Stimulated activated CD8-positive, alpha-beta memory T cell treated with anti-CD3 and anti-CD28 coated beads, Interleukin-7, amount 100 ng/mL, for 4 hours (primary cell): ENCODE data around the gene SMARCE1.

Experiments
- DNase-seq, 2 donors: peaks; one replicate each; pipeline ENCODE4 v3.0.0-alpha.2; 2020; ENCODE audit warnings: low read depth in 2 of 2

The SMARCE1 gene

DNA sequence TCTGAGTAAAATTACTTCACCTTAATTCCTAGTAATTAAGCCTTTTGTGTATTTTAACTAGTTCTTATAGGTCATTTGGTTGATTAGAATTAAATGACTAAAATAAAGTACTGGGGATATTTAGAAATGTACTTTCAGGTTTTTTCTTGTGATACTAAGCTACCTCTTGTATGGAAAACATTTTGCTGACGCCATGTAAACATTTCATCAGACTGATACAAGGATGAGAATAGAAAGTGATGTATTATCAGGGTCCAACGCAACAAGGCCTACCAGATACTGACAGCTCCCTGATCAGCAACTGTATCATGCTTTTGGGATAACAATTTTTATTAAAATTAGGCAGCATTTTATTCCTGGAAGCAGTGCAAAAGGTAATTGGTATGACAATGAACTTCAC is 1.7 kb downstream of the SMARCE1 start:
- no peak for DNase-seq

DNA sequence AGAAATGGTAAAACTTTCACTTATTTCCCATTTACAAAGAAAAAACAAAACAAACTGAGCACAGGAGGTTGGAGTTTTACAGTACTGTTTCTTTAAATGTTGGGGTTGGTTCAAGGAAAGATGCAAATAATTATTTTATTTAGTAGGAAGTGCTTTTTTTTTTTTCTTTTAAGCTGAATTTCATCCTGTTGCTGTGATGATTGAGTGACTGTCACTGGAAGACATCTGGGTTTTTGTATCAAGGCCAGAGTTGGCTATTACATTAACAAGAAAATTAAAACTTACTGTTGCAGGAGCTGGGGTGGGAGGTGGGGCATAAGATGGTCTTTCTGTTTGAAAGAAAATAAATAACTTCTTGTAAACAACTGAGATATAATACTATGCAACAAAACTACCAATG is 2.3 kb downstream of the SMARCE1 start:
- no peak for DNase-seq

DNA sequence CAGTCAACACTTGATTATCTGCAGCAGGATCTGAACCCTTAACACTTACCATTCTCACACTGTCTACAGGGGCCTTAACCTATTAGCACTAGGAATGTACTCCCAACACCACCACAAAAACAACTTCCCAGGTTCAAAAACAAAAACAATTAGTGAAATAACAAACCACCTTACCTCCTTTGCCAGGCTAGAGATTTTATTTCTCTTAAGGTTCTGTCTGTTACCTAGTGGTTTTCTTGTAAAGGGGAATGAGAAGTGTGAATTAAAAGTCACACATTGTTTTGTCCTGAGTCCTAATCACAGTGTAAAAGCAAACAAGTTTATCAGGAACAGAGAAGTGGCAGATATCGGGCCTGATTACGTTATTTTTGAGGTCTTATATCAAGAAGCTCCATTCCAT is 9.7 kb downstream of the SMARCE1 start:
- DNase-seq: no peak

DNA sequence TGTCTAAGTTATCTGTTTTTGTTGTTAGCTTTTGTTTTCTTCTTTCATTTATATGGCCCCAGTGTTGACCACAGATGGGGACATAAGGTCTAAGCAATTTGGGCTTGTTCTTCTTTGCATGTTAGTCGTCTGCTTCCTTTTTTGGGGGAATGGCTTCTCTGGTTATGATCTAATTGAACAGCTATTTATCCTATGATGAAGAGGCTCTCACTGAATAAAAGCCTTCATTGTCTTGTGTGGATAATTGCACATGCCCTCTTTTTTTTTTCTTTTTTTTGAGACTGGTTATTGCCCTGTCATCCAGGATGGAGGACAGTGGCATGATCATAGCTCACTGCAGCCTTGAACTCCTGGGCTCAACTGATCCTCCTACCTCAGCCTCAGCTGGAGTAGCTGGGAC is 13.7 kb downstream of the SMARCE1 start:
- DNase-seq: no peak

DNA sequence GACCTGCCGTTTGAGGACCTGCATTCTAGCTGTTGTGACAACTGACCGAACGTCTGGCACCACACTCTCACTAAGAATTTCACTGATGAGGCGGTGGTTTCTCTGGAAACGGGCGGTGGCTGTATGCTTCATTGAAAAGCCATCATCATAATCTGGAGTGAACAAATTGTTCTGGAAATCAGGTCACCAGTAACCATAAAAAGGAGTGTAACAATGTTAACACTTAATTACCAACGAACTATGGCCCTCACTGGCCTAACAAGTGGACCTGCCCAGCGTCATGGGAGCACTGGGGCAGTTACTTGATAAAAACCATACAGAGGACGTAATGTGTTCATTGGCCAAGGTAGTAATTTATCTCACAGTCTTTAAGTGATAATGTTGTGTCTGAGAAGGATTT is 15.4 kb downstream of the SMARCE1 start:
- DNase-seq: no peak

DNA sequence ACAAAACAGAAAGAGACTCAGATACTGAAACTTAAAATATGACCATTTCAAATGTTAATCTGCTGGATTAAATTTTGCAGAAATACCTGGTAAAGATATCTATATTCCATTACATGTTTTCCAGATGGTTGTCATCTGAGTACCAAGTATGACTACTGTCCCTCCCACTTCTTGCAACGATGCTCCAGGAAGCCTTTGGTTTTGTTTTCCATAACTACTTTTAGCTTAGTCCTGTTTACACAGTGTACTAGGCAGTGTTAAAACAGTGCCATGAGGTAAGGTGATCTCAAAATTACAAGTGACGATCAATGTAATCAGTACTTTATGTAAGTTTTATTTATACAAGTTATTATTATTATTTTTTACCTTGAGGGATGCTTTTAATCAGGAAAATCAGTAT is 17.8 kb downstream of the SMARCE1 start:
- no peak for DNase-seq

DNA sequence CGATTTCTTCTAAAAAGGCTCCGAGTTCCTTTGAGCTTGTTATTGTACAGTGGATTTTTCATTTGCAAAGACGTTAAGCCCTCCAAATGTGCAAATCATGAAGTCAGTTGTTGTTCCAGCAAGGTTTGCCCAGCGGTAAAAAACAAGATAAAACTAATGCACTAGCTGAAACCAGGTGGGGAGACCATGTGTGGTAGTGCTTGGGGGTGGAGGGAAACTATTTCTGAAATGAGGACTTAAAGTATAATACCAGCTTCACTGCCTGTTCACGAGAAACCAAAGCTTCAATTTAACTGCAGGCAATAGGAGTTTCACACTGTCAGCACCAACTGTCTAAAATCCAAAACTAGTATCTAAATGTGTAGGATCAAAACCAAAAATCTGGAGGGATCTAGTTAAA is 22.3 kb downstream of the SMARCE1 start:
- DNase-seq: no peak

DNA sequence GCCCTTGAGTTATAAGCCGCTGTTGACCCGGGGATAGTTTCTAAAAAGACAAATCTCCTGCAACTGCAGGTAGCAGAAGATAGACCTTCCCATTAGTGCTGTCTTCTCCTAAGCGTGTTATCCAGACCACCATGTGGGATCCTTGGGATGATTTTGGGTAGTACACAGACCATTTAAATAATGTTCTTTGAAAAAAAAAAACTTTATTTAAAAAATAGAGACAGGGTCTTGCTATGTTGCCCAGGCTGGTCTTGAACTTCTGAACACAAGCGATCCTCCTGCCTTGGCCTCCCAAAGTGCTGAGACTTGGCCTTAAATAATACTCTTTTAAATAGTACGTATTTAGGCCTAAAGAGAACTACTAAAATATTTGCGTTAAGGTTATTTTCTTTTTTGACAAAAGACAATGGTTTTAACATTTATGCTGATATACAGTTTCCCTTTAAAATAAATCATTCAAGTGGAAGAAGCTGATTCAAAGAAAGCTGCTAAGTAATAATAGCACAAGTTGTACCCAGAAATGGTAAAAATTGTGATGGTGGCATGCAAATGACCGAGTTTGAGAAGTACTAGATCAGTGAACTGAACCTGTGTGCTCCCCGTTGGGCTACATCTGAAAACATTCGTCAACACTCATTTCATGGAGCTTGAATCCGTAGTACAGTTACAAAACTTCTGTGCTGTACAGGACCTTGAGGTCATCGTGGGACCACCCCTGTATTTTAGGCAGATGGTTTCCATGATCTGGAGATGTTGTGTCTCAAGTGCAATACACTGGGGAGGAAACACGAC is 24.0 kb downstream of the SMARCE1 start:
- no peak for DNase-seq

DNA sequence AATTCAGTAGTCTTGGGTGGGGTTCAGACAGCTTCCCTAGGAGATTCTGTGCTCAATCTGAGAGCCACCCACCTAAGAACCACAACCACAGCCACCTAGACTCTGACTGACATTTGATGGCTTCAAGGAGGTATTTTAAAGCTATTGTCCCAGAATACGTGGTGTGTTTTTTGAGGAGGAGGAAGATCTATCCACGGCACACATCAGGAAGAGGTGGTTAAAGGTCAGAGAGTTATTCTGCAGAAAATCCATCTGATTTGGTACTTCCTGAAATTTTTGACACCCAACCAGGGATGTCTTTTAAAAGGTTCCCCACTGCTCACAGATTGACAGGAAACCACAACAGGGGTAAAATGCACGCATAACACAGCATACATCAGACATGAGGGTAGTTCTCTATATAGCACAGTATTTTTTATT is 25.1 kb downstream of the SMARCE1 start:
- DNase-seq: no peak

DNA sequence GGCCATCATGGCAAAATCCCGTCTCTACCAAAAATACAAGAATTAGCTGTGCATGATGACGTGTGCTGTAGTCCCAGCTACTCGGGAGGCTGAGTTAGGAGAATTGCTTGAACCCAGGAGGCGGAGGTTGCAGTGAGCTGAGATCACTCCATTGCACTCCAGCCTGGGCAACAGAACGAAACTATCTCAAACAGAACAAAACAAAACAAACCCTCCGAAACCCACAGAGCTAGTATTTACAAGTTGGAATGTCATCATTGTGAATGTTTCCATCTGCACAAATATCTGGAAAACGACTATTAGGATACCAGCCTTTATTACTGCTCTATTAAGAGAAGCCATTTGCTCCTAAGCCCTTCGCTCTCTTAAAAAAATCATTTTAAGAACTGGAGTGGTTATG is 26.0 kb downstream of the SMARCE1 start:
- DNase-seq: no peak

DNA sequence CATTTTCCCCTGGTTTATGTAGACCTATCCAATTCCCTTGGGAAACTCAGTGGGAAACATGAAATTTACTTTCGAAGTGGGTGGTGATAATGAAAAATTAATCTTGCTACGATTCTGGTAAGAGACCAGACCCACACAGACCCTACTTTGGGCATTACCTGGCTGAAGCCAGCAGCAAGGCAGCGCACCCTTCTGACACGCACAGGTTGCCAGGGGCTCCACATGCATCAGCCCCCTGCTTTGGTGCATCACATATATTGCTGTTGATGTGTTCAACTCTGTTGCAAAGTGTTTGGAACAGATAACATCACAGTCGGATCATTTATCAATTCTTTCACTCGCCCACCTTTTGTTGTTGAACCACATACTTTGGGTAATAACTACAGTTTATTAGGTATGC is 26.6 kb downstream of the SMARCE1 start:
- DNase-seq: no peak

DNA sequence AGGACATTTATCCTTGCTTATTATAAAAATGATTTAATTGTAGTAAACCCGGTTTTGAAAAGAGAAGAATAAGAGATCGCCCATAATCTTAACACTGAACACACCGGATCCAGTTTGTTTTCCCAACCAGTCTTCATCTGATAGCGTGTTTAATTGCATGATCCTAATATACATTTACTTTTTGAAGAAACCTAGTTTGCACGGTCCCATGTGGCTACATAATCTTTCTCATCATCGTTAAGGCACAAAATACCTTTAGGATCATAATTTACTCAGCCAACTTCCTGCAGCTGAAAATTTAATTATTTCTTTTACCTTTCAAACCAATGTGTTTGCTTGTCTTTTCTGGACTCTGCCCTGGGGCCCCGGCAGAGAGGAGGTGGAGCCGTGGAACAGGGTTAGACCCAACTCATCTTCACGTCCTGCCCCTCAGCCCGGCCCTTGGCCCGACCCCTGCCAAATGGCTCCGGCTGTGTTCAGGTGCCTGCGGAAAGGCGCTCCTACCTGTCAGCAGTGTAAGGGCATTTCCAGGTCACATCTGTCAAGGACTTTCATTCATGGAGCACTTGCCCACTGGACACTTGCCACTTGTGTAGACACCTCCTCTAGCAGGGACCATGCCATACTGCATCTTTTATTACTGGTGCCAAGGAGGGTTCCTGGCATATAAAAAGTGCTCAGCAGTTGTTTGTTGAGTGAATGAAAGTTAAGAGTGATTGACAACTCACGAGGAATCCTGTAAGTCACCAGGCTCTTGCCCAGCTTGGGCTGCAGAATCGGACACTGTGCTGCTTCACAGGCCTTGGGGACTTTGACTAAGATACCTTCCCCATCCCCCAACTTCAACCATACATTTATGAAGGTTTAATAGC is 28.6 kb downstream of the SMARCE1 start:
- DNase-seq: no peak

DNA sequence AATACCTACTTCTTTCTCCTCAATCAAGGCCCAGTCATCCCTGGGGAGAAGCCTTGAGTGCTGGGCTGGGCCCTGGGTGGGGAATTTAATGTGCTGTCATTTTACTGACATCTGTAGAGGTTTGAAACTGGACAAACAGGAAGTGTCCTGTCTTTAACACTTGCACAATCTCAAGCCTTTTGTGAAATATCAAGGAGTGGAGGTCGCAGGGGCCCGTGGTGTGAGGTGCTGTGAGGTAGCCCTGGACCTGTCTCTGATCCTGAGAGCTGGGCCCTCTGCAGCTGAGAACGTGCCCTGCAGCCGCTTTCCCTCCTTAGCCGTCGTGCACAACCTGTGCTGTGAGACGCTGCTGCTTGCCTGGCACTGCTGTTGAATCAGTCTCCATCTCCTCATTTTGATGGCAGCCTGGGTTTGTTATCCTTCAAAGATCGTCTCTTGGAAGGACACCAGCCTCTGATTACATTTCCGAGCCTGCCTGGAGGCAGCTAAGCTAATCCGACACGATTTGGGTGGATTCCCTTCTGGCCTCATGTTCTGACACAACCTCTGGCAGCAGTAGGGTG is 29.9 kb downstream of the SMARCE1 start:
- DNase-seq: no peak

DNA sequence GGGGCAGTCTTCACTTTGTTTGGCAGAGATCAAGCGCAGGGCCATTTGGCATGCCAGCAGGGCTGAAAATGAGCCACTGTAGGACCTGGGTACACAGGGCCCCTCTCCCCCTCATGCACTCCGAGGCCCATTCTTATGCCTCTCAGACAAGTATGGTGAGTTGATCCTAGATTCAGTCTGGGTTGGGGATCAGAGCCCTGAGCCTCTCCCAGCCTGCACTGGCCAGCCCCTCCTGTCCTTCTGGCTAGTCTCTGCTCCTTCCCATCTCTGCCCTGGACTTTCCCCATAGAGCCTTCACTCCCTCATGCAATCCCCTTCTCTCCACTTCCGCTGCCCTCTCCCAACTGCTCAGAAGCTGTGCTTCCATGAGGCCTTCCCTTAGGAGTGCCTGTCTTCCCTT is 31.0 kb downstream of the SMARCE1 start:
- DNase-seq: no peak

DNA sequence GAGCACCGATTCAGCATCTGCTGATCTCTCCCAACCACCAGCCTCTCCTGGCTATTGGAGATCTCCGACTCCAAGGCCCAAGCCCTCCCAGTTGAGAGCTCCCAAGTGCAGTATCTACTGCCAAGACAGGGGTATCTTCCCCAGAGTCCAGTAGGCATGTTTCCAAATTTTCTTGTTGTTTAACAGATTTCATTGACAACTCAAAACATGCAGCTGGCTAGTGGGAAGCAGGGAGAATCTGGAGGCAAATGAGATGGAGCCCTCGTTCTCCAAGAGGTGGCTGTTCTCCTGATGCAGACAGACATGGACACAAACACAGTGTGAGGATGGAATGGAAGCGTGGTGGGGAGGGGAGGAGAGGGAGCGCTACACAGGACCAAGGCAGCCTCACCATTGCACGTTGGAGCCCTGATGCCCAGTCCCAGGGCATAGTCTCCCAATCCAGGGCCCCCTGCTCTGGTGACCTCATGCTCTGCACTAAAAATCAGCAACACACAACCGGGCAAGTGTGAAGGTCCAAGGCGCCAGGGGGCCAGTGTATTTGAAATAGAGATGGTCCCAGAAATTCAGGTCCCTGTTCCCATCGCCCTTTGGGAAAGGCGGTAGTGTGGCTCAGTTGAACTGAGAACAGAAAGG is 31.7 kb downstream of the SMARCE1 start:
- DNase-seq: no peak

DNA sequence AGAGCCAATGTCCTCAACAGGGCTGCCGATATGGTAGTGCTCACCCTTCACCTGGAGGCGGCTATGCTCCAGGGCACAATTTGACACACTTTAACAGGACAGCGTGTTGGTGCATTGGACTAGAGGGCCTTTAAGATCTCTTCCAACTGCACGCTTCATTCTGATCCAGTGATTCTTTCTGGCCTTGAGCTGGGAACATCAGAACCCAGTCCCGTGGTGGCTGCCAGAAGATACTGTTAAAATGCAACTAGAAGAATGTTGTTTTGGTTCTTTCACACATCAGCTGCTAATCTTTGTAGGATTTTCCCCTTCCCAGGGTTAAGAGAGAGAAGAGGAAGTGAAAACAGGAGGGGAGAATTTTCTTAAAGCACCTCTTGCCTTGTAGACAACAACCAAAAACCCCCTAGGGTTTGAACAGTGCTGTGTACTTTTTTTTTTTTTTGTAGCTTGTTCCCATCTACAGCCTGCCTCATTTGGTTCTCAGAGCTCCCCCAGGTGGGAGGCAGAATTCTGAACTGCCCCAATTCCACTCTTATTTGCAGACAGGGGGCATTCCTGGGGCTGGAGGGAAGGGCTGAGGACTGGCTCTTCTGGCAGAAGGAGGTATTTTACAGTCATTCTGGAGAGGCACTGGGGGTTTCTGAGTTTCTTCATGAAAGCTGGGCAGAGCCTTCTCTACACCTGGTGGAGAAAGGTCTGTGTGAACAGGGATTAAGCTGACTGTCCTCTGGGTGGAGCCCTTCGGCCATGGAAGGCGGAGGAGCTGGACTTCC is 32.4 kb downstream of the SMARCE1 start:
- DNase-seq: no peak

DNA sequence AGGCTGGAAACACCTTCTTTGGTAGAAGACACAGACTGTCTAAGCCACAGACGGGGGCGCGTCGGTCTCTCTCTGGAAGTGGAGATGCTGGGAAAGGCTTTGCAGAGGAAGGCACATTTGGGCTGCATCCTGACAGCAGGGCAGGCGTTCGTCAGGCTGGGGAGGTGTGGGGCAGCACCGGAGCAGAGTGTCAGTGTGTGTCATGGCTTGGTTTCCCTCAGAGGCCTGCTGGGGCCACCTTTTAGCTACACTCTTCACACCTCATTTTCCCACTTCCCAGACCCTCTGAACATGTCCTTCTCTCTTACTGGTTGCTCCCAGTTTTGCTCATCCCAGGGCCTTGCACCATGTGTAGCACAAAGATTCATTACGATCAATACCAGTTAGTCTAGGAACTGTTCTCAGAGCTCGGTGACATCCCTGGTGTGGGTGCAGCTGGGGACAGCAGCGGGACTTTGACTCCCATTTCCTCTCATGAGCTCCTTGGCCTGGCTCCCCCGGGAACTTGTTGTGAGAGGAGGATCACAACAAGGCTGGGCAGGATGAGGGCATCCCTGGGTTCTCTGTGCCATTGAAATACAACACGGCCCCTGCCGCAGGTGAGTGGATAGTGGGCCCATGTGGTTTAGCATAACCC is 33.1 kb downstream of the SMARCE1 start:
- DNase-seq: no peak

DNA sequence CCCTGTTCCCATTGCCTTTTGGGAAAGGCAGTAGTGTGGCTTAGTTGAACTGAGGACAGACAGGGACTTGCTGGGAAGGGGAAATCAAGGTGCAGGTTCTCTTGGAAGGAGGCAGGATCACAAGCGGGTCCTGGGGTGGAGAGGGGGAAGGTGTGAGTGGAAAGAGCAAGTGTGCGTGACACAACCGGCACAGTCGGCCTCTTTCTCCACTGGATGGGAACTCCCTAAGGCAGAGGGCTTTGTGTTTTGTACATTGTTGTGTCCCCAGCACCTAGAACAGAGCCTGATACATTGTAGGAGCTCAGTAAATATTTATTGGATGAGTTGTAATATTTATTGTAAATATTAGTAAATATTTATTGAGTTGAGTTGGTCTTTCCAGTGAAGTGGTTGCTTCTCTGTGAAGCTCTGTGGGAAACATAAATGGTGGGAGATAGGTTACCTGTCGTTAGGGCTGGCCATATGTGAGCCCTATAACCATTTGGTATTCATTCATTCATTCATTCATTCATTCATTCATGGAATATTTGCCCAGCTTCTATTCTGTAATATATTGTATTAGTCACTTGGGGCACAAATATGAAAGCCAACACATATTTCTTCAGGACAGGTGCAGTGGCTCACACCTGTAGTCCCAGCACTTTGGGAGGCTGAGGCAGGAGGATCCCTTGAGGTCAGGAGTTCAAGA is 34.0 kb downstream of the SMARCE1 start:
- DNase-seq: no peak

DNA sequence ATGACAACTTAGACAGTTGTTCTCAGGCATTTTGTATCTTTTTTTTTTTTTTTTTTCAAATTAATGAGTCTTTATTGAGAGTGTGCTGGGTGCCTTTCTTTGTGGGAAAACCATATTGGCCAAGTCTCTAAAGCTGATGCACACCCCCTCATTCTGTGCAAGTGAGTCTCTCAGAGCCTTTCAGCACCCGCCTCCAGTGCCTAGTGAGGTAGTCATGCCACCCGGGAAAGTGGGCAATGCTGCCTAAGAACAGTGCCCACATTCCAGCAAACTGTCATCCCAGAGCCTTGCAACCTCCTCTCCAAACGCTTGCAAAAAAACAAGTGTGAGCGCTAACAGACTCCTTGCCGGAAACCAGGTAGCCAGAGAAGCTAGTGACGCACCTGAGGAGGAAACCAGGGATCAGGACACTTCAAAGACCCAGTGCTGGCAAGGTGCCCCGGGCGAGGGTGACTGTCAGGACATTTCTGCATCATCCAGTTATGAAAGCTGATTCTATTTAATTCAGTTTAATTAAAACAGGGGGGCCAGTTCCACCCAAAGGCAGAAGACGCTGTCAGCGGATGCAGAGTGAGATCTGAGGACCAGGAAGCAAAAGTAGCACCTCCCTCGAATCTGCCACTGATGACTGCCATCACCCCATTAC is 34.9 kb downstream of the SMARCE1 start:
- DNase-seq: no peak
